RWPE1 (cell line): Measurements from ENCODE around the gene AGAP1.

ENCODE experiments used
- CTCF ChIA-PET: fragments of 350-600 bp; sonication (Branson Sonifier 250); formaldehyde crosslinking; extraction: SDS; loops from one replicate; lab custom pipeline; 2021; lab: Yijun Ruan, JAX
- POLR2A ChIA-PET: fragments of 400-600 bp; formaldehyde crosslinking; extraction: SDS; loops from one replicate; lab custom pipeline; 2020; ENCODE audit warnings: antibody characterized with exemption; ENCODE audit not compliant: low non-redundant PET; lab: Yijun Ruan, JAX
- DNase-seq: peaks from one replicate; pipeline ENCODE4 v3.0.0; 2012; ENCODE audit warnings: low spot score
- H3K27ac ChIP-seq: fragments of 450-650 bp; 2 replicates; pipeline ENCODE4 v1.5.1; 2017
- TF ChIP-seq, protein P1 (sequence below): fragments of 450-650 bp; conservative IDR thresholded peaks from 2 replicates; pipeline ENCODE4 v1.5.1; 2017; ENCODE audit warnings: low read depth, mild to moderate bottlenecking

Gene AGAP1

DNA sequence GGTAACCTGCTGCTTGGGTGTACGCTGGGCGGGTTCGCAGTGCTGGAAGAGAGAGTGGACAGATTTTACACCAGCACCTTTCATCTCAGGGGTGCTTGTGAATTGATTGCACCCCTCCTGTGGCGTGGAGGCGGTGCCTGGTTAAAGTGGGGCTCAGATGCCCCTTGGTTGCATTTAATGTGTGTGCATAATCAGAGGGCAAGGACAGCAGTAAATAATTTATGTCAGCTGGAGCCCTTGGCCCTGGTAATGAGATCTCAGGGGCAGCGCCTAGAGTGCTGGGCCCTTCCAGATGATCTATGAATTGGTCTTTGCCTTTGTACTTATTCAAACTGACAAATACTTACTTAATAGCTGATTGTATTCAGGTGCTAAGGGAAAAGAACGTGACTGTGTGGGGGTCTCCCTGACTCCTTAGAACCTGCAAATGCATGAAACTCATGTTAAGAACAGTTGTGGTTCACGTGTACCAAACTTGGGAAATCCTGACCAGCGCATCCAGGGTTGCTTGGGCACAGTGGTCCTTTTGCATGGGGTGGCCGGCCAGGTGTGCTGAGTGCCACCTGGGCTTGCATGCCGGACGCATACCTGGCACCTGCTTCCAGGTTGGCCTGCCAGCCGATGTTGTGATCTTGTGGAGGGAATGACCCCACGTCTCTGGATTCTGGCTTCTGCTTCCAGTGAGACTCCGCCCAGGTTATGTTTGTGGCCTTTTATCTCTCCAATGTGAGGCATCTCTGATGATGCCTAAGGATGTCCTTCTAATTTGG is 118.5 kb downstream of the AGAP1 start:
- CTCF ChIA-PET: interaction anchor here (0.7 kb wide), 1 partner anchor 17 kb away, joined by 4 read pairs; no protein-coding TSS in a partner anchor
- DNase-seq: no peak
- TF ChIP-seq, protein P1, sequence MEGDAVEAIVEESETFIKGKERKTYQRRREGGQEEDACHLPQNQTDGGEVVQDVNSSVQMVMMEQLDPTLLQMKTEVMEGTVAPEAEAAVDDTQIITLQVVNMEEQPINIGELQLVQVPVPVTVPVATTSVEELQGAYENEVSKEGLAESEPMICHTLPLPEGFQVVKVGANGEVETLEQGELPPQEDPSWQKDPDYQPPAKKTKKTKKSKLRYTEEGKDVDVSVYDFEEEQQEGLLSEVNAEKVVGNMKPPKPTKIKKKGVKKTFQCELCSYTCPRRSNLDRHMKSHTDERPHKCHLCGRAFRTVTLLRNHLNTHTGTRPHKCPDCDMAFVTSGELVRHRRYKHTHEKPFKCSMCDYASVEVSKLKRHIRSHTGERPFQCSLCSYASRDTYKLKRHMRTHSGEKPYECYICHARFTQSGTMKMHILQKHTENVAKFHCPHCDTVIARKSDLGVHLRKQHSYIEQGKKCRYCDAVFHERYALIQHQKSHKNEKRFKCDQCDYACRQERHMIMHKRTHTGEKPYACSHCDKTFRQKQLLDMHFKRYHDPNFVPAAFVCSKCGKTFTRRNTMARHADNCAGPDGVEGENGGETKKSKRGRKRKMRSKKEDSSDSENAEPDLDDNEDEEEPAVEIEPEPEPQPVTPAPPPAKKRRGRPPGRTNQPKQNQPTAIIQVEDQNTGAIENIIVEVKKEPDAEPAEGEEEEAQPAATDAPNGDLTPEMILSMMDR: no peak
- POLR2A ChIA-PET: no interaction called here
- no peak overlapping the region for H3K27ac ChIP-seq

DNA sequence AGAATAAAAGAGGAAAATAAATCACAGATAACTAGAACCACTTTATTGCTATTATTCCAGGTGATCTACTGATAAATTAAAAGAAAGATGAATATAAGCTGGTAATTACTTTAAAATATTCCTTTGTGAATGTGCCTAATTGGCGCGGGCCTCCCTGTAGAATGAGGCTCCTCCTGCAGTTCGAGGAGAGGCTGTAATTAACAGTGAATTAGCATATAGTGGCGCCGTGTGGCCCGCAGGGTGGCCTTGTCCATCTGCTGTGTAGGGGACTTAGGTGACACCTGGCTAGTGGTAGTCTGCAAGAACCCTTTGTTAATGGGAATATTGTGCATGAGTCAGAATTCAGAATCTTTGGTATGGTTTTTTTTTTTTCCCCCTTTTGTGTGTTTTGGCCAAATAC is 119.8 kb downstream of the AGAP1 start:
- ChIA-PET CTCF (interaction anchor here (0.6 kb wide), 1 partner anchor 133 kb away, joined by 5 read pairs; no protein-coding TSS in a partner anchor), POLR2A (no interaction called here)
- no peak overlapping the region for H3K27ac ChIP-seq
- TF ChIP-seq, protein P1: no peak
- DNase-seq: no peak

DNA sequence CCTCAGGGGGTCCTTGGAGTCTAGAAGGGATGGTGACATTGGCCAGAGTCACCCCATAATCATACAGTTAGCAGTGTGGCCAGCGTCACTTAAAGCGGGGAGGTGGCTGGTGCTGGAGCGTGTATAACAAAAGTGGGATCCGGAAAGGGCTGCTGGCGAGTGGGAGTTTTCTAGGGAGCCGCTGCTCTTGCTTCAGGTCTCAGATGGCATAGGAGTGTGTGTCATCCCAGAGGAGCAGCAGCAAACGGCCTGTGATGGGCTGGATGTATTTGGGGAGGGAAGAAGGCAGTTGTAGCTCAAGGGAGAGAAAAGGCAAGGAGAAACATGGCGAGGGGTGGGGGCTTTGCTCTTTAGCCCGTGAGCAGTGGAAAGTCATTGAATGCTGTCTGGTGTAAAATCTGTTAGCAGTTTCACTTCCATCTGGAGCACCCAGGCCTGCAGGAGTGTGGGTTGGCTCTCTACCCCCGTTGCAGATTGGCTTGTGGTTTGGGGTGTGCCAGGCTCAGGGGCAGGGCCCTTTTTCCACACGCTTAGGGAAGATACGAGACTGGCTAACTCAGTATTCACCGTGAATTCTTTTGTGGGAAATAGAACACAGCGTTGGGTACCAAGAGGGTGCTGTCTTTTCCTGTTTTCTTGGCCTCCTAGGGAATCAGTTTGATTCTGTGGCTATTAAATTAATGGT is 120.5 kb downstream of the AGAP1 start:
- H3K27ac ChIP-seq: no peak overlapping the region
- CTCF ChIA-PET: no interaction called here
- no peak for DNase-seq
- TF ChIP-seq, protein P1: no peak
- POLR2A ChIA-PET: no interaction called here

DNA sequence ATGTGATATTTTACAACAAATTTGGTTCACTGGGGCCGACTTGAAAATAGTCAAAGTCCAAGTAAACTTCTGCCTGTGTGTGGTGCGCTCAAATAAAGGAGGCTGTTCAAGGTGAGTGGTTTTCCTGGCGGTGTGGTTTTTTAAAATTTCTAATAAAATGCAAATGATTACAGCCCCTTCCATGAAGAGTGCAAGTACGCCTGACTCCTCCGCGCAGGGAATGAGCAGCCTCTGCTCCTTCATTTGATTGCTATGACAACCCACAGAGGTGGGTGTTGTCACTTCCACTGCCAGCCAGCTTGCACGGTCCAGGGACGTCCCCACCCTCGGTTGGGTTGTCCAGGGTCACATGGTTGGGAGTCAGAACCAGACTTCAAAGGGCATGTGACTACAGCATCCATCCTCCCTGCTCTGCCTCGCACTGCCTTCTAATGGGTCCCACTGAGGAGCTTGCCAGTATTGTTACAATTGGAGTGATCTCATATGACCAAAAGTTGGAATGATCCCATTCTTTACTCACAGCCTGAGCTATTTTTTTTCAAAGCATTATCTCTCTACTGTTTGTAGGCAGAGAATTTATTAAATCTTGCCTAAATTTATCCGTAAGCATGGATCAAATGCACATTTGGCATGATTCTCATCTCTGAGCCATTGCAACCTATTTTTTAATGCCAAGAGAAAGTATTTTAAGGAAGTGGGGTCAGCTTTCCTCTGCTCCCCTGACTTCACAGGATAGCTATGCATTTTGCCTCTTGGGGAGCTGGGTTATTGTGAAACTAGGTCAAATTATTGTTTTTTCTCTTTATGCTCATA is 121.3 kb downstream of the AGAP1 start:
- ChIA-PET CTCF (no interaction called here), POLR2A (no interaction called here)
- H3K27ac ChIP-seq: no peak overlapping the region
- no peak for DNase-seq
- TF ChIP-seq, protein P1: no peak

DNA sequence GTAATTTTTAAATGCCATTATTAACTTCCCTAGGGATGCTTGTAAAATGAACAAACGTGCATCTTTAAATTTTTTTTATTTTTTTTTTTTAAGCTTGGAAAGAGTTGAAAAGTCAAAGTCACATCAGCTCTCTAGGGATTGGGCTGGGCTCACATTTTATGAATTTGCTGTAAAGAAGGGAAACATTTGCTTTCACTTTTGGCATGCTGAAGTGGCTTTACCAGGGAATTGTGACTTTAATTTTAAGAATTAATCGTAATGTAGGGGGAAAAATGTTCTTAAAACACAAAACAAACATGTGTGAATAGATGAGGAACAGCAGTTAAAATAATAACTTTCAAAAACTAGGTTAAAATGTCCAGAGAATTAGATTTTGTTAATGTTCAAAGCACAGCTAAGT is 123.0 kb downstream of the AGAP1 start:
- POLR2A ChIA-PET: no interaction called here
- no peak for DNase-seq
- TF ChIP-seq, protein P1: no peak
- CTCF ChIA-PET: interaction anchor here (1.0 kb wide), 1 partner anchor 22 kb away, joined by 3 read pairs; no protein-coding TSS in a partner anchor
- H3K27ac ChIP-seq: no peak overlapping the region

DNA sequence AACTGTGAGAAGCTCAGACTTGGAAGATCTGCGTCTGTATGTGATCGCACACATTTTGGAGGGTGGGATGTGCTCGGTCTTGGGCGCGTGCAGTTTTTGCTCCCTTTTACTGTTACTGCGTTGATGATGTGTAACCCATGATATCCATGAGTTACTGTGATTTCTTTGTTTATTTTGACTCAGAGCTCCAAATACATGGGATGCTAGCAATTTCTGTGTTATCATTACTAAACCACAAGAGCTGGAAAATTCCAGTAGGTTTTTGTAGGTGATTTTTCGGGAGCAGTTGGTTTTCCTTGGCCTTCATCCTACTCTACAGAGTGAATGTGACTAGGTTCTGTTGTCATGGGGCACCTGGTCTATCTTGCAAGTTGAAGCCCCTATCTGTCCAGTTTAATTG is 124.2 kb downstream of the AGAP1 start:
- no peak for DNase-seq
- H3K27ac ChIP-seq: no peak overlapping the region
- TF ChIP-seq, protein P1: no peak
- POLR2A ChIA-PET: no interaction called here
- CTCF ChIA-PET: interaction anchor here (0.6 to 1.0 kb wide), 3 partner anchors 23 to 560 kb away, joined by 3 to 9 read pairs (median 3); no protein-coding TSS in a partner anchor
